Lung (tissue), 12 donors: ENCODE data around the gene JAKMIP3. TPM values are rescaled to one million over a fixed set of nuclear protein-coding genes. Genes with fewer than 3 reads are reported as not detected.

Experiments
- ATAC-seq: fragments of 200-7000 bp; cut with Tn5 transposase; one replicate; pipeline ENCODE4 v1.9.1; 2020; ENCODE audit warnings: moderate number of reproducible peaks; ENCODE audit not compliant: insufficient read depth, low FRiP score
- DNase-seq, 3 donors: peaks; one replicate each; pipeline ENCODE4 v3.0.0-alpha.2; 2013 to 2017
- H3K27ac ChIP-seq, 2 donors: one replicate each; pipeline ENCODE4 v1.5.1; 2013; ENCODE audit warnings: mild to moderate bottlenecking in 2 of 2, moderate library complexity in 2 of 2, control low read depth in 1 of 2, inconsistent platforms in 1 of 2, low read depth in 1 of 2, low read length in 1 of 2
- H3K27me3 ChIP-seq, 3 donors: one replicate each; pipeline ENCODE4 v1.5.1; 2013; ENCODE audit warnings: low read length in 2 of 3; ENCODE audit not compliant: control insufficient read depth in 3 of 3, insufficient read depth in 3 of 3
- H3K36me3 ChIP-seq, 4 donors: one replicate each; pipeline ENCODE4 v1.5.1; 2013; ENCODE audit warnings: low read length in 4 of 4, mild to moderate bottlenecking in 1 of 4, moderate library complexity in 1 of 4; ENCODE audit not compliant: control insufficient read depth in 4 of 4, insufficient read depth in 4 of 4
- H3K4me1 ChIP-seq, 5 donors: one replicate each; pipeline ENCODE4 v1.5.1; 2013; ENCODE audit warnings: low read length in 5 of 5, mild to moderate bottlenecking in 2 of 5, moderate library complexity in 1 of 5; ENCODE audit not compliant: control insufficient read depth in 5 of 5, insufficient read depth in 5 of 5
- H3K4me3 ChIP-seq: one replicate; pipeline ENCODE4 v1.5.1; 2013; ENCODE audit warnings: mild to moderate bottlenecking, control low read depth, moderate library complexity
- H3K9ac ChIP-seq, 2 donors: one replicate each; pipeline ENCODE4 v1.5.1; 2013; ENCODE audit warnings: low read length in 2 of 2, control low read depth in 1 of 2; ENCODE audit not compliant: insufficient read depth in 1 of 2
- H3K9me3 ChIP-seq, 4 donors: one replicate each; pipeline ENCODE4 v1.5.1; 2013; ENCODE audit warnings: low read length in 3 of 4, mild to moderate bottlenecking in 1 of 4, moderate library complexity in 1 of 4; ENCODE audit not compliant: control insufficient read depth in 4 of 4, insufficient read depth in 3 of 4
- CTCF ChIP-seq: IDR thresholded peaks from 2 replicates; pipeline ENCODE4 v1.5.1; 2012; ENCODE audit warnings: mild to moderate bottlenecking; ENCODE audit errors: control extremely low read depth, extremely low read depth
- WGBS, 2 donors: extraction: QIAGEN DNeasy Blood & Tissue Kit; methylation state at CpG; one replicate each; pipeline ENCODE4 v1.1.7; 2013; 5-methylcytosine and 5-hydroxymethylcytosine counted together
- polyA plus RNA-seq, 2 donors: library from polyadenylated mRNA; stranded (reverse); fragments of 200-250 nt; gene quantifications; one replicate each; pipeline ENCODE4 v1.2.1, GENCODE V29; 2013
- total RNA-seq, 2 donors: library from RNA; depleted of rRNA in 1 of 2; stranded (reverse); fragments of >200 nt in 1 of 2; gene quantifications; one replicate each; pipeline ENCODE4 v1.2.1, GENCODE V29; 2014 to 2021
- donor health status: control.
- donor health status: control.
- donor health status: Bipolar disorder and iron deficiency.
- donor health status: healthy.
- donor health status: DM: yes; HTN: yes; CAD: no.

Gene JAKMIP3
- total and polyA plus RNA-seq, 4 donors, result 0.14 to 0.34 (median 0.21) TPM

GRCh38 chr10:132058111-132058745 lies 7.5 kb upstream of the JAKMIP3 start:
- H3K36me3 ChIP-seq, result no peaks in the 10 kb centered on the region
- H3K9me3 ChIP-seq, result peaks cover 0 to 13% (median under 1%) of the 10 kb centered on the region in 4 donors
- no peak for DNase-seq
- peaks cover 0 to 36% (median 0%) of the 10 kb centered on the region in 3 donors for H3K27me3 ChIP-seq
- H3K9ac ChIP-seq, result no peak overlapping the region
- WGBS, 2 donors, result 81 to 89% methylated on average over 16 of the region's 16 CpGs
- H3K4me1 ChIP-seq, result no peaks in the 10 kb centered on the region
- no peak overlapping the region for H3K27ac ChIP-seq
- no peak for ATAC-seq
- H3K4me3 ChIP-seq, result no peak overlapping the region
- TF ChIP-seq CTCF, result no peak

DNA sequence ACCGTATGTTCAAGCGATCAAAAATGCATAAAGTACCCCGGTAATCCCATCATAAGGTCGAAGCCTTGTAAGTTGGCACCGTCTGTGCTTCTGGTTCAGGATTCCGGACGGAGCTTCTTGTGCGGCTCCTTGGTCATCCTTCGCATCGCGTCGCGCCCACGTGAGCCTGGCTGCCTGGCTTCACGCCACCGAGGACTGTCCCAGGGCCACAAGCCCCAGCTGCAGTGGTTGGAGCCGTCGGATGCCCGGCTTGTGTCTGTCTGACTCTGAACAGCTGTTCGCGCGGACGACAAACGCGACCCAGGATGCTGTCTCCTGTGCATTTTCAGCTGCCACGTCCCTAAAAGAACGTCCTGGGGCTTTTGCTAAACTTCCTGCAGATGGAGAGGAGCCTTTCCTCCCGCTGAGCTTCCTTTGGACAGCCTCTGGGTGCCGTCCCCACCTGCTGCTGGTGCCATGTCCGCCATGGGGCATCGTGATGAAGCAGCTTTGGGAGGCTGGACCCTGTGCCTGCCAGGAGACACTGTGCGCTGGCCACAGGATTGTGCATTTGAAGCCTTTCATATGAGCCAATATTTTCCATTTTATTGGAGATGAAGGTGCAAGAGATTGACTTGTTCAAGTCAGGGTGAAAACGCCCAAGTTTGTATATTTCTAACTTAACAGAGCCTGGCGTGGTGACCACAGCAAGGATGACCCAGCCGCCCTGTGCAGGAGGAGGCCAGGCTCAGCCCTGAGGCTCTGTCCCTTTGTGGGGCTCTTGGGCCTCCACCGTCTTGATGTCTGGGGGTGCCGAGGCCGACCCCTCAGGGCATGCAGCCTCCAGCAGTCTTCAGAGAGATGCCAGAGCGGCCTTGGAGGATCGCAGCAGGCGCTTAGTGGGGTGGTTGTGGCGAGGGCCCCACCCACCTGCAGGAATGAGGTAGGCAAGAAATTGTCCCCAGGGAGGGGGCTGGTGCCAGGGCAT lies 6.7 kb upstream of the JAKMIP3 start:
- ATAC-seq (no peak), DNase-seq (no peak)
- peaks cover 0 to 36% (median 0%) of the 10 kb centered on the region in 3 donors for H3K27me3 ChIP-seq

GRCh38 chr10:132059760-132060508 lies 5.8 kb upstream of the JAKMIP3 start:
- Histone ChIP-seq H3K9ac (no peak overlapping the region), H3K36me3 (no peaks in the 10 kb centered on the region), H3K27ac (no peak overlapping the region), H3K4me3 (no peak overlapping the region), H3K27me3 (peaks cover 0 to 40% (median 0%) of the 10 kb centered on the region in 3 donors), H3K4me1 (no peaks in the 10 kb centered on the region), H3K9me3 (no peaks in the 10 kb centered on the region)
- TF ChIP-seq CTCF, result no peak
- 49 to 57% methylated on average over 12 of the region's 12 CpGs for WGBS, 2 donors
- ATAC-seq (no peak), DNase-seq (no peak)

More for the DNA sequence above, 6.7 kb upstream of the JAKMIP3 start:
- Histone ChIP-seq H3K27ac (no peak overlapping the region), H3K9ac (no peak overlapping the region), H3K9me3 (peaks cover 0 to 6% (median 0%) of the 10 kb centered on the region in 4 donors), H3K4me1 (no peaks in the 10 kb centered on the region), H3K36me3 (no peaks in the 10 kb centered on the region), H3K4me3 (no peak overlapping the region)
- no peak for TF ChIP-seq CTCF
- 84 to 85% methylated on average over 42 of the region's 42 CpGs for WGBS, 2 donors
